GM12878 (cell line): ENCODE data around the gene OR5B3. TPM values are rescaled to one million over a fixed set of nuclear protein-coding genes. Genes with fewer than 3 reads are reported as not detected.

Experiments
- ATAC-seq: fragments of 200-7000 bp; cut with Tn5 transposase; 3 replicates; pipeline ENCODE4 v1.9.1; 2020; ENCODE audit warnings: mild to moderate bottlenecking, moderate library complexity
- Bru-seq: library from RNA; stranded (reverse); fragments of 400-500 nt; gene quantifications from one replicate; lab custom pipeline; 2021; lab: Mats Ljungman, UMichigan
- BruChase-seq, 2 experiments: library from RNA; stranded (reverse); fragments of 400-500 nt; gene quantifications; one replicate each; lab custom pipeline; 2021; lab: Mats Ljungman, UMichigan
- BruUV-seq: library from RNA; stranded (reverse); fragments of 400-500 nt; replicated peaks from 2 replicates; lab custom pipeline; 2021; lab: Mats Ljungman, UMichigan
- CTCF ChIA-PET: fragments of 300-600 bp; sonication (Branson Sonifier 250); formaldehyde crosslinking; extraction: SDS; loops from one replicate; lab custom pipeline; 2021; ENCODE audit warnings: inconsistent platforms; lab: Yijun Ruan, JAX
- POLR2A ChIA-PET: fragments of 350-600 bp; formaldehyde crosslinking; extraction: SDS; loops from one replicate; lab custom pipeline; 2021; ENCODE audit warnings: inconsistent platforms; lab: Charles Lee
- RAD21 ChIA-PET: fragments of 300-600 bp; sonication (Branson Sonifier 250); formaldehyde crosslinking; loops from one replicate; lab custom pipeline; 2023; ENCODE audit warnings: antibody characterized with exemption; ENCODE audit not compliant: unreplicated experiment; lab: Charles Lee
- SMC1A ChIA-PET: fragments of 300-600 bp; sonication (Branson Sonifier 250); formaldehyde crosslinking; loops from one replicate; lab custom pipeline; 2023; ENCODE audit not compliant: unreplicated experiment, uncharacterized antibody; lab: Charles Lee
- DNase-seq: peaks from one replicate; pipeline ENCODE4 v3.0.0-alpha.2; 2011; ENCODE audit warnings: low read depth, low spot score
- FAIRE-seq: peaks from 3 replicates; lab custom pipeline; 2011; peaks lifted over from hg19 to GRCh38; lab: Jason Lieb, UNC
- H2AFZ ChIP-seq: 2 replicates; pipeline ENCODE4 v1.6.0; 2011; ENCODE audit warnings: low read depth, low read length, control low read depth; ENCODE audit not compliant: control insufficient read depth
- H3K27ac ChIP-seq: 2 replicates; pipeline ENCODE4 v1.5.1; 2011; ENCODE audit warnings: control low read depth; ENCODE audit not compliant: control insufficient read depth, insufficient read depth
- H3K27me3 ChIP-seq, 2 experiments: replicated peaks in 1 of 2; 2 replicates each; pipeline versions ENCODE4 v1.6.0 to v1.6.1; 2011; ENCODE audit warnings: low read length in 1 of 2; ENCODE audit not compliant: control insufficient read depth in 2 of 2, insufficient read depth in 2 of 2
- H3K36me3 ChIP-seq, 2 experiments: 2 replicates each; pipeline ENCODE4 v1.5.1; 2011; ENCODE audit warnings: low read length in 1 of 2; ENCODE audit not compliant: control insufficient read depth in 2 of 2, insufficient read depth in 2 of 2
- H3K4me1 ChIP-seq: 2 replicates; pipeline ENCODE4 v1.6.1; 2011; ENCODE audit warnings: mild to moderate bottlenecking, low read length, moderate library complexity, mixed read lengths; ENCODE audit not compliant: control insufficient read depth, insufficient read depth
- H3K4me2 ChIP-seq: 2 replicates; pipeline ENCODE4 v1.6.0; 2011; ENCODE audit warnings: control low read depth; ENCODE audit not compliant: control insufficient read depth, insufficient read depth
- H3K4me3 ChIP-seq: fragments of 200-600 bp; sonication (generic); 2 replicates; pipeline ENCODE4 v1.5.1; 2016
- H3K79me2 ChIP-seq: 2 replicates; pipeline ENCODE4 v1.6.0; 2011; ENCODE audit warnings: low read length; ENCODE audit not compliant: control insufficient read depth, insufficient read depth
- H3K9ac ChIP-seq: 2 replicates; pipeline ENCODE4 v1.8.0; 2011; ENCODE audit warnings: low read length, control low read depth, mixed read lengths; ENCODE audit not compliant: control insufficient read depth, insufficient read depth
- H3K9me3 ChIP-seq: replicated peaks from 3 replicates; pipeline ENCODE4 v1.5.1; 2011; ENCODE audit warnings: mild to moderate bottlenecking, low read length; ENCODE audit not compliant: control insufficient read depth, insufficient read depth
- H4K20me1 ChIP-seq: 2 replicates; pipeline ENCODE4 v1.6.0; 2011; ENCODE audit not compliant: control insufficient read depth, insufficient read depth
- HDAC2 ChIP-seq: fragments of 200-600 bp; sonication (generic); IDR thresholded peaks from 2 replicates; pipeline ENCODE4 v1.6.1; 2017
- IKZF2 ChIP-seq, 2 experiments: fragments of 450-650 bp; IDR thresholded peaks; 2 replicates each; pipeline ENCODE4 v1.6.1; 2017; ENCODE audit warnings: mild to moderate bottlenecking in 2 of 2, moderate library complexity in 2 of 2
- KLF5 ChIP-seq: fragments of 450-650 bp; IDR thresholded peaks from 2 replicates; pipeline ENCODE4 v1.6.1; 2014; ENCODE audit warnings: mild to moderate bottlenecking; ENCODE audit not compliant: partially characterized antibody
- NFYB ChIP-seq: IDR thresholded peaks from 2 replicates; pipeline ENCODE4 v1.6.1; 2011; ENCODE audit warnings: low read depth, mild to moderate bottlenecking, low read length, improper control_type of control experiment, moderate library complexity; ENCODE audit not compliant: insufficient read depth
- RAD21 ChIP-seq: IDR thresholded peaks from 2 replicates; pipeline ENCODE4 v1.6.1; 2011; ENCODE audit warnings: mild to moderate bottlenecking, low read depth, low read length, moderate library complexity; ENCODE audit not compliant: insufficient read depth
- RELA ChIP-seq: fragments of 450-650 bp; IDR thresholded peaks from 2 replicates; pipeline ENCODE4 v1.8.0; 2014; ENCODE audit warnings: borderline replicate concordance; ENCODE audit not compliant: partially characterized antibody
- ZBTB11 ChIP-seq: fragments of 450-650 bp; formaldehyde crosslinking; IDR thresholded peaks from 2 replicates; pipeline ENCODE4 v1.5.0; 2022; ENCODE audit warnings: mild to moderate bottlenecking, missing genetic modification characterization
- WGBS: methylation state at CpG from one replicate; pipeline ENCODE4 v1.1.6; 2016; ENCODE audit warnings: low lambda C conversion rate; ENCODE audit not compliant: insufficient replicate concordance, insufficient coverage; ENCODE audit errors: missing lambda C conversion rate; 5-methylcytosine and 5-hydroxymethylcytosine counted together
- in situ Hi-C: fragments of 300-500 bp; cut with MboI; formaldehyde crosslinking; loops from 9 replicates; pipeline ENCODE4 v1.14.3; 2018; ENCODE audit warnings: mixed read lengths
- intact Hi-C: fragments of 100-400 bp; cut with micrococcal nuclease; formaldehyde crosslinking; loops from one replicate; pipeline ENCODE4 v1.14.2; 2022; ENCODE audit not compliant: unreplicated experiment
- long read RNA-seq, 2 experiments: library from polyadenylated mRNA; unstranded; transcript quantifications; one replicate each; pipeline ENCODE4 v2.0.0, GENCODE V29; 2019 to 2020
- polyA minus RNA-seq, 3 experiments: library from RNA; depleted of rRNA, polyadenylated mRNA; stranded (reverse); fragments of >200 nt; gene quantifications; 2 replicates each; pipeline ENCODE4 v1.2.3, GENCODE V29; 2011
- polyA plus RNA-seq, 11 experiments: library from polyadenylated mRNA; depleted of rRNA in 4 of 11; unstranded in 6 of 11; stranded (reverse) in 5 of 11; fragments of >200 nt; fragmentation: Nextera tagmentation in 4 of 11; fragmentation: Illumina TruSeq in 1 of 11; extraction: Ambion mirVana in 4 of 11; extraction: Trizol in 1 of 11; gene quantifications; 1 replicate in 1 of 11; 2 replicates in 10 of 11; pipeline versions ENCODE4 v1.2.1 to v1.2.3, GENCODE V29; 2011 to 2016; ENCODE audit warnings: inconsistent platforms in 2 of 11, missing spikeins in 2 of 11, low read depth in 1 of 11
- total RNA-seq, 4 experiments: library from RNA; depleted of rRNA in 3 of 4; stranded (reverse); fragments of >200 nt in 3 of 4; fragmentation: Illumina TruSeq in 1 of 4; extraction: Trizol in 1 of 4; gene quantifications; 2 replicates each; pipeline versions ENCODE4 v1.2.1 to v1.2.3, GENCODE V29; 2013 to 2021

The OR5B3 gene
- not detected in 2 replicates for total RNA-seq (2013; cell fraction: nucleolus; rRNA removed)
- total RNA-seq (2014; rRNA removed) = not detected in 2 replicates
- total RNA-seq (2014; rRNA removed; fragmentation: Illumina TruSeq; extraction: Trizol) = not detected in 2 replicates
- total RNA-seq (2021) = not detected in 2 replicates
- not detected for polyA plus RNA-seq (2011; ENCODE audit: low read depth)
- polyA plus RNA-seq (2011; rRNA removed) = not detected in 2 replicates
- polyA plus RNA-seq (2011; cell fraction: cytosol; rRNA removed) = not detected in 2 replicates
- not detected in 2 replicates for polyA plus RNA-seq (2011; cell fraction: nucleus; rRNA removed)
- polyA plus RNA-seq (2012) = not detected in 2 replicates
- not detected in 2 replicates for polyA plus RNA-seq (2014; fragmentation: Illumina TruSeq; extraction: Trizol)
- not detected for polyA plus RNA-seq (2014; fragmentation: Nextera tagmentation; extraction: Ambion mirVana)
- polyA plus RNA-seq (2014; rRNA removed) = not detected in 2 replicates
- not detected for polyA plus RNA-seq (2016; fragmentation: Nextera tagmentation; extraction: Ambion mirVana)
- polyA minus RNA-seq (2011; rRNA and poly(A)+ RNA removed) = not detected in 2 replicates
- polyA minus RNA-seq (2011; cell fraction: cytosol; rRNA and poly(A)+ RNA removed) = not detected in 2 replicates
- not detected in 2 replicates for polyA minus RNA-seq (2011; cell fraction: nucleus; rRNA and poly(A)+ RNA removed)
- percentile 20 among the genes with signal in this experiment for Bru-seq, nascent RNA
- percentile 16 among the genes with signal in this experiment for BruChase-seq, experiment 1, labeled RNA remaining after a 6-hour chase
- BruChase-seq, experiment 2, labeled RNA remaining after a 2-hour chase = percentile 23 among the genes with signal in this experiment
- long read RNA-seq, experiment 1 = 0 reads
- long read RNA-seq, experiment 2 = 0 reads

- Histone ChIP-seq H3K27me3 (no peaks in the 10 kb centered on the region), H3K9ac (no peak within 1 kb of the TSS), H3K79me2 (no peaks in the 10 kb centered on the region), H3K27ac (no peak within 1 kb of the TSS), H2AFZ (no peak within 1 kb of the TSS), H4K20me1 (no peaks in the 10 kb centered on the region), H3K4me3 (no peak within 1 kb of the TSS), H3K4me1 (no peaks in the 10 kb centered on the region), H3K36me3 (no peaks in the 10 kb centered on the region), H3K9me3 (no peaks in the 10 kb centered on the region), H3K4me2 (no peak within 1 kb of the TSS)
- ChIA-PET POLR2A (no interaction called here), SMC1A (no interaction called here), RAD21 (no interaction called here), CTCF (interaction anchor here (1.3 kb wide), 1 partner anchor 106 kb away, joined by 4 read pairs; no protein-coding TSS in a partner anchor)
- ATAC-seq (no peak), FAIRE-seq (no peak), DNase-seq (no peak)
- TF ChIP-seq IKZF2 (IDR thresholded peaks at IDR 0.05) (no peak), KLF5 (no peak), HDAC2 (no peak), RELA (no peak), RAD21 (no peak), ZBTB11 (CRISPR knock-in tag) (no peak), NFYB (no peak)
- intact Hi-C loops (no loop called here), in situ Hi-C loops (no loop called here)
- no TSS peak for BruUV-seq
- 27% methylated on average over 1 of the region's 1 CpG for WGBS
These were observed at the start of gene OR5B3 for GRCh38 chr11:58406774-58407173. Gene OR5B3, minus strand, starts transcription at chr11:58406874. Its CDS starts 3,465 bp downstream, at chr11:58403409.
